ENCODE results near the gene CARS2.

The CARS2 gene

GRCh38 chr13:110719036-110719710, 13.3 kb upstream of the CARS2 start:
- Mint-ChIP-seq H3K27ac (no peak overlapping the region), H3K9me3 (no peaks in the 10 kb centered on the region), H3K27me3 (ENCODE audit: low read depth) (no peaks in the 10 kb centered on the region), H3K36me3 (ENCODE audit: low read depth) (peaks cover 23% of the 10 kb centered on the region), H3K4me3 (no peak overlapping the region), H3K4me1 (peaks cover 12% of the 10 kb centered on the region)
- TF ChIP-seq CTCF (IDR thresholded peaks at IDR 0.05; ENCODE audit: unreplicated experiment in 3 of 3): no peak

GRCh38 chr13:110716247-110716515, 10.3 kb upstream of the CARS2 start:
- peak overlapping the region; percentile 44 to 99 (median 82) for H3K27ac Mint-ChIP-seq
- H3K27me3 Mint-ChIP-seq (ENCODE audit: low read depth): no peaks in the 10 kb centered on the region
- H3K36me3 Mint-ChIP-seq (ENCODE audit: low read depth): peaks cover 13% of the 10 kb centered on the region
- no peak for TF ChIP-seq CTCF (IDR thresholded peaks at IDR 0.05; ENCODE audit: unreplicated experiment in 3 of 3)
- peaks cover 18% of the 10 kb centered on the region for H3K4me1 Mint-ChIP-seq
- peak overlapping the region; percentile 98 to 99 (median 98) for H3K4me3 Mint-ChIP-seq
- H3K9me3 Mint-ChIP-seq: no peaks in the 10 kb centered on the region

DNA sequence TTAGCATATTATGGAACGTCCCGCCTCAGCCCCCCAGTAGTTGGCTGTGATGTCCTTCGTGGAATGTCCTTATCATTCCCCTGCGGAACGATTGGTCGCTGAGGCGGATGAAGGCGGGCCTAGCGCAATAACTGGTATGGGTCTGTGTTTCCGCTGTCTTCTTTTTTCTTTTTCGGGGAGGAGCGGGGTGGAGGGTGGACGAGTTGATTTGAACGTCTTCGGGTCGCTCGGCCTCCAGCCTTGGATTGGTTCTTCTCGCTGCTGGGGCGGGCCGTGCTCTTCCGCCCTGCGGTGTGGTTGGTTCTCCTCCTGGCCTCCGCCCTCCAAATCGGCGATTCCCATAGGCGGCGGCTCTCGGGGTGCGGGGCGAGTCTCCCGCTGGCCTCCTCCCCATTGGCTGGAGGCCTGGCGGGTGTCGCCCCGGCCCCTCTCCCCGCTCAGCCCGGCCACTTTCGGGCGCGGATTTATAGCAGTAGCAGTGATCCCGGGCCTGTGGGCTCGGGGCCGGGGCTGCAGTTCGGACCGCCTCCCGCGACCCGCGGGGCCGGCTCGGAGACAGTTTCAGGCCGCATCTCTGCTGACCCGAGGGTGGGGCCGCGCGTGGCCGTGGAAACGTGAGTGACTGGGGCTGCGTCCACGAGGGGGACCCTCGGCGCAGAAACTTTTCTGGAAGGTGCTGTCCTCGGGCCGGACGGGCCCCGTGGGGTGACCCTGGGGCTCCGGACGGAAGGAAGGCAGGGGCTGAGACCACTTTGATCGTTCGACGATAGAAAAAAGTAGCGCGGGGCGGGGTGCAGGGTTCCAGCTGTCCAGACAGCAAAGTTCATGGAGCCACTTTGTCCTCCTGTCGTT, 9.7 kb upstream of the CARS2 start:
- peak overlapping the region; percentile 98 to 99 (median 98) for H3K4me3 Mint-ChIP-seq
- peaks cover 13% of the 10 kb centered on the region for H3K36me3 Mint-ChIP-seq (ENCODE audit: low read depth)

DNA sequence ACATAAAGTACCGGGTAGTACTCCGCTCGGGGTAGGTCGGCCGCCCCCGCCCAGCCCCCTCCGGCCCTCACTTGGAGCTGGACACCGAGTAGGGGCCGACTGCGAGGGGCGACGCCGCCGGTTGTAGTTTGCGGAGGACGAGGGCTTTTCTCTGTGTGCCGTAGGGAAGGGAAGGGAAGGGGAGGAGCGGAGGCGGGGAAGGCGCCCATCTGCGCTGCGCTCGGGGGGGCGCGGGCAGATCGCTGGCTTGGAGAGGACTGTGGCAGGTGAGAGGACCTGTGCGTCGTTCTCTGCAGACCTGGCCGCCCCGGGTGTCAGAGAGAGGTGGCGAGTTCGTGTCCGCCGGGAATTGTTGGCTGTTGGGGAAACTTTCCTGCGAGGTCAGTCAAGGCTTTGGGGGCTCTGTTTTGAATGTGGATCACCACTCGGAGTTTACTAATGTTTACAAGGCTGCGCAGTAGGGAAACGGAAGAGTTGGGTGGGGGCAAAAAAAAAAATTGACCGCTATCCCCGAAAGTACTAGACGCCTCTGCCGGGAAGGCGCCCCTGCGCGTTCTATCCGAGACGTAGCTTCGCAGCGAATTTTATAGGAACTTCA, 9.0 kb upstream of the CARS2 start:
- Mint-ChIP-seq H3K4me1 (peaks cover 18% of the 10 kb centered on the region), H3K36me3 (ENCODE audit: low read depth) (peaks cover 11% of the 10 kb centered on the region), H3K27ac (peak overlapping the region; percentile 97 to 99 (median 99)), H3K27me3 (ENCODE audit: low read depth) (no peaks in the 10 kb centered on the region), H3K9me3 (no peaks in the 10 kb centered on the region), H3K4me3 (peak overlapping the region; percentile 98 to 99 (median 98))
- TF ChIP-seq CTCF (IDR thresholded peaks at IDR 0.05; ENCODE audit: unreplicated experiment in 3 of 3): peak in 1 of 3 experiments; percentile 11

More for the DNA sequence above, 9.7 kb upstream of the CARS2 start:
- Mint-ChIP-seq H3K4me1 (peaks cover 18% of the 10 kb centered on the region), H3K27me3 (ENCODE audit: low read depth) (no peaks in the 10 kb centered on the region), H3K27ac (peak overlapping the region; percentile 97 to 99 (median 99)), H3K9me3 (no peaks in the 10 kb centered on the region)
- TF ChIP-seq CTCF (IDR thresholded peaks at IDR 0.05; ENCODE audit: unreplicated experiment in 3 of 3): peak; percentile 8 to 29 (median 21)

GRCh38 chr13:110713981-110714796, 8.3 kb upstream of the CARS2 start:
- no peaks in the 10 kb centered on the region for H3K9me3 Mint-ChIP-seq
- H3K27me3 Mint-ChIP-seq (ENCODE audit: low read depth): no peaks in the 10 kb centered on the region
- H3K4me3 Mint-ChIP-seq: peak overlapping the region; percentile 98 to 99 (median 98)
- H3K36me3 Mint-ChIP-seq (ENCODE audit: low read depth): peaks cover 5% of the 10 kb centered on the region
- peaks cover 18% of the 10 kb centered on the region for H3K4me1 Mint-ChIP-seq
- TF ChIP-seq CTCF (IDR thresholded peaks at IDR 0.05; ENCODE audit: unreplicated experiment in 3 of 3): peak in 1 of 3 experiments; percentile 15
- peak overlapping the region; percentile 97 to 99 (median 99) for H3K27ac Mint-ChIP-seq

Measured in nephron (organoid).